SK-N-SH treated with all-trans-retinoic acid at 6 μM for 48 hours (cell line): Measurements from ENCODE around the gene HSBP1L1.

ENCODE experiments used
- ATAC-seq: fragments of 200-7000 bp; cut with Tn5 transposase; 3 replicates; pipeline ENCODE4 v1.9.1; 2020; ENCODE audit warnings: mild to moderate bottlenecking, moderate library complexity
- BACH2 ChIP-seq: fragments of 250-450 bp; sonication (Bioruptor Pico); IDR thresholded peaks from 2 replicates; pipeline ENCODE4 v1.9.0; 2021; ENCODE audit warnings: mild to moderate bottlenecking, borderline replicate concordance
- CREB5 ChIP-seq: fragments of 250-450 bp; sonication (Bioruptor Pico); IDR thresholded peaks from 2 replicates; pipeline ENCODE4 v1.5.1; 2020; ENCODE audit warnings: low read depth, mild to moderate bottlenecking, moderate library complexity
- CSDC2 ChIP-seq: fragments of 250-450 bp; sonication (Bioruptor Pico); IDR thresholded peaks from 2 replicates; pipeline ENCODE4 v1.5.0; 2020; ENCODE audit warnings: mild to moderate bottlenecking, moderate library complexity
- ESRRG ChIP-seq: fragments of 250-450 bp; sonication (Bioruptor Pico); IDR thresholded peaks from 2 replicates; pipeline ENCODE4 v1.6.1; 2021; ENCODE audit warnings: mild to moderate bottlenecking
- GLIS3 ChIP-seq: fragments of 250-450 bp; sonication (Bioruptor Pico); IDR thresholded peaks from 2 replicates; pipeline ENCODE4 v1.5.0; 2020; ENCODE audit warnings: mild to moderate bottlenecking, moderate library complexity
- OSR1 ChIP-seq: fragments of 250-450 bp; sonication (Bioruptor Pico); IDR thresholded peaks from 2 replicates; pipeline ENCODE4 v1.8.0; 2022; ENCODE audit warnings: moderate library complexity, mild to moderate bottlenecking, inconsistent platforms
- PATZ1 ChIP-seq: fragments of 250-450 bp; sonication (Bioruptor Pico); IDR thresholded peaks from 2 replicates; pipeline ENCODE4 v1.8.0; 2020; ENCODE audit warnings: mild to moderate bottlenecking, moderate library complexity, borderline replicate concordance
- PPARA ChIP-seq: fragments of 250-450 bp; sonication (Bioruptor Pico); IDR thresholded peaks from 2 replicates; pipeline ENCODE4 v1.5.0; 2020; ENCODE audit warnings: mild to moderate bottlenecking, borderline replicate concordance
- RARB ChIP-seq: fragments of 250-450 bp; sonication (Bioruptor Pico); IDR thresholded peaks from 2 replicates; pipeline ENCODE4 v1.8.0; 2021; ENCODE audit warnings: mild to moderate bottlenecking, moderate library complexity
- SNAI2 ChIP-seq: fragments of 250-450 bp; sonication (Bioruptor Pico); IDR thresholded peaks from 2 replicates; pipeline ENCODE4 v1.5.0; 2020; ENCODE audit warnings: mild to moderate bottlenecking, moderate library complexity
- TCF4 ChIP-seq: fragments of 250-450 bp; sonication (Bioruptor Pico); IDR thresholded peaks from 2 replicates; pipeline ENCODE4 v1.8.0; 2021; ENCODE audit warnings: mild to moderate bottlenecking, moderate library complexity, borderline replicate concordance
- ZFP3 ChIP-seq: fragments of 250-450 bp; sonication (Bioruptor Pico); IDR thresholded peaks from 2 replicates; pipeline ENCODE4 v1.5.0; 2020; ENCODE audit warnings: mild to moderate bottlenecking, moderate library complexity
- ZFP30 ChIP-seq: fragments of 450-650 bp; formaldehyde crosslinking; IDR thresholded peaks from 2 replicates; pipeline ENCODE4 v1.5.0; 2022; ENCODE audit warnings: mild to moderate bottlenecking, moderate library complexity
- ZNF70 ChIP-seq: fragments of 450-650 bp; formaldehyde crosslinking; IDR thresholded peaks from 2 replicates; pipeline ENCODE4 v1.5.0; 2020; ENCODE audit warnings: mild to moderate bottlenecking, moderate library complexity
- ZNF8 ChIP-seq: fragments of 450-650 bp; formaldehyde crosslinking; IDR thresholded peaks from 2 replicates; pipeline ENCODE4 v1.5.0; 2020; ENCODE audit warnings: mild to moderate bottlenecking, moderate library complexity
- TF ChIP-seq, protein P1 (sequence below): fragments of 250-450 bp; sonication (Bioruptor Pico); IDR thresholded peaks from 2 replicates; pipeline ENCODE4 v1.8.0; 2021; ENCODE audit warnings: low read depth, mild to moderate bottlenecking, moderate library complexity, borderline replicate concordance
- TF ChIP-seq, protein P2 (sequence below): fragments of 250-450 bp; sonication (Bioruptor Pico); IDR thresholded peaks from 2 replicates; pipeline ENCODE4 v1.5.0; 2020; ENCODE audit warnings: mild to moderate bottlenecking, moderate library complexity

The HSBP1L1 gene

DNA sequence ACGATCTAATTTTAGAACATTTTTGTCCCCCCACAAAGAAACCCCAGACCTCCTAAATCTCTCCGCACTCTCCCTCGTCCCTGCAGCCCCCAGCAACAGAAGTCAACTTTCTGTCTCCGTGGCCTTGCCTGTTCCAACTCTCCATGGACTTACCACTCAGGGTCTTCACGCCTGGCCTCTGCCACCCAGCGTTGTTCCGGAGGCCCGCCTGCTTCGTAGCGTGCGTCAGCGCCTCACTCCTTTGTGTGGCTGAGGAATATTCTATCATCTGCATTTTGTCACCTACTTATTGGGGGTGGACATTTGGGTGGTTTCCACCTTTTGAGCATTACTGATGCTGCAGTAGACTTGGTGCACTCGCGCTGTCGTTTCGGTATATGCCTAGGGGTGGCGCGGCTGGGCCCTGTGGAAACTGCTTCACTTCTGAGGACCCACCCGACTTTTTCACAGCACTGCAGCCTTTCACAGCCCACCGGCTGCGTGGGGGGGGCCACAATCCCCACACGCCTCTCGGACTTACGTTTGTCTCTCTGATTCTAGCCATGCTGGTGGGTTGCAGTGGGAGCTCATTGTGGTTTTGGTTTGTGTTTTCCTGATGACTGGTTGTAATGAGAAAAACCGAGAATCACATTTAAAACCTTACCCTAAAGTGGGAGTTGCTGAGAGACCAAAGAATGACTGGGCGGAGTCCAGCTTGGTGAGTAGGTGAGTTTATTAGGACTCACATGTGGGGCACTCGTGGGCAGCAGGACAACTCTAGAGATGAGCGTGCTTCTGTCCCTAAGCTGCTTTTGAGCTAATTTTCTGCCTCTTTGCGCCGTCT, 1.4 kb upstream of the HSBP1L1 start:
- no peak for ATAC-seq
- TF ChIP-seq TCF4 (CRISPR knock-in tag) (no peak), PATZ1 (CRISPR knock-in tag) (no peak), SNAI2 (CRISPR knock-in tag) (no peak), ZNF8 (CRISPR knock-in tag) (no peak), BACH2 (CRISPR knock-in tag) (no peak), CSDC2 (no peak), ZNF70 (no peak), ZFP30 (CRISPR knock-in tag) (no peak), RARB (CRISPR knock-in tag) (no peak)
- TF ChIP-seq, protein P1, sequence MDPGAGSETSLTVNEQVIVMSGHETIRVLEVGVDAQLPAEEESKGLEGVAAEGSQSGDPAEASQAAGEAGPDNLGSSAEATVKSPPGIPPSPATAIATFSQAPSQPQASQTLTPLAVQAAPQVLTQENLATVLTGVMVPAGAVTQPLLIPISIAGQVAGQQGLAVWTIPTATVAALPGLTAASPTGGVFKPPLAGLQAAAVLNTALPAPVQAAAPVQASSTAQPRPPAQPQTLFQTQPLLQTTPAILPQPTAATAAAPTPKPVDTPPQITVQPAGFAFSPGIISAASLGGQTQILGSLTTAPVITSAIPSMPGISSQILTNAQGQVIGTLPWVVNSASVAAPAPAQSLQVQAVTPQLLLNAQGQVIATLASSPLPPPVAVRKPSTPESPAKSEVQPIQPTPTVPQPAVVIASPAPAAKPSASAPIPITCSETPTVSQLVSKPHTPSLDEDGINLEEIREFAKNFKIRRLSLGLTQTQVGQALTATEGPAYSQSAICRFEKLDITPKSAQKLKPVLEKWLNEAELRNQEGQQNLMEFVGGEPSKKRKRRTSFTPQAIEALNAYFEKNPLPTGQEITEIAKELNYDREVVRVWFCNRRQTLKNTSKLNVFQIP (CRISPR knock-in tag): no peak
- TF ChIP-seq, protein P2, sequence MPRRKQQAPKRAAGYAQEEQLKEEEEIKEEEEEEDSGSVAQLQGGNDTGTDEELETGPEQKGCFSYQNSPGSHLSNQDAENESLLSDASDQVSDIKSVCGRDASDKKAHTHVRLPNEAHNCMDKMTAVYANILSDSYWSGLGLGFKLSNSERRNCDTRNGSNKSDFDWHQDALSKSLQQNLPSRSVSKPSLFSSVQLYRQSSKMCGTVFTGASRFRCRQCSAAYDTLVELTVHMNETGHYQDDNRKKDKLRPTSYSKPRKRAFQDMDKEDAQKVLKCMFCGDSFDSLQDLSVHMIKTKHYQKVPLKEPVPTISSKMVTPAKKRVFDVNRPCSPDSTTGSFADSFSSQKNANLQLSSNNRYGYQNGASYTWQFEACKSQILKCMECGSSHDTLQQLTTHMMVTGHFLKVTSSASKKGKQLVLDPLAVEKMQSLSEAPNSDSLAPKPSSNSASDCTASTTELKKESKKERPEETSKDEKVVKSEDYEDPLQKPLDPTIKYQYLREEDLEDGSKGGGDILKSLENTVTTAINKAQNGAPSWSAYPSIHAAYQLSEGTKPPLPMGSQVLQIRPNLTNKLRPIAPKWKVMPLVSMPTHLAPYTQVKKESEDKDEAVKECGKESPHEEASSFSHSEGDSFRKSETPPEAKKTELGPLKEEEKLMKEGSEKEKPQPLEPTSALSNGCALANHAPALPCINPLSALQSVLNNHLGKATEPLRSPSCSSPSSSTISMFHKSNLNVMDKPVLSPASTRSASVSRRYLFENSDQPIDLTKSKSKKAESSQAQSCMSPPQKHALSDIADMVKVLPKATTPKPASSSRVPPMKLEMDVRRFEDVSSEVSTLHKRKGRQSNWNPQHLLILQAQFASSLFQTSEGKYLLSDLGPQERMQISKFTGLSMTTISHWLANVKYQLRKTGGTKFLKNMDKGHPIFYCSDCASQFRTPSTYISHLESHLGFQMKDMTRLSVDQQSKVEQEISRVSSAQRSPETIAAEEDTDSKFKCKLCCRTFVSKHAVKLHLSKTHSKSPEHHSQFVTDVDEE (CRISPR knock-in tag): no peak

GRCh38 chr18:79963658-79964329, 649 bp upstream of the HSBP1L1 start:
- TF ChIP-seq GLIS3 (no peak), ZNF8 (CRISPR knock-in tag) (no peak), PPARA (CRISPR knock-in tag) (no peak), RARB (CRISPR knock-in tag) (no peak), CREB5 (CRISPR knock-in tag) (no peak), ESRRG (CRISPR knock-in tag) (no peak), ZNF70 (no peak), ZFP3 (CRISPR knock-in tag) (no peak), BACH2 (CRISPR knock-in tag) (no peak), OSR1 (CRISPR knock-in tag) (no peak)
- TF ChIP-seq, protein P2 (CRISPR knock-in tag): no peak
- TF ChIP-seq, all 23 proteins: peak for 0
- ATAC-seq: no peak
